GM19324 (cell line): ENCODE measurements around the gene MPPED2.
"Not testable (repeated sequence)": the region's sequence is repeated elsewhere in the genome, so short reads cannot be mapped to it uniquely, and the experiment has no call there.

Source experiments
- ATAC-seq: cut with Tn5 transposase; IDR thresholded peaks from one replicate; pipeline ENCODE4 v1.9.1; 2021; ENCODE audit warnings: mild to moderate bottlenecking, moderate library complexity; ENCODE audit not compliant: unreplicated experiment, low FRiP score

The MPPED2 gene

DNA sequence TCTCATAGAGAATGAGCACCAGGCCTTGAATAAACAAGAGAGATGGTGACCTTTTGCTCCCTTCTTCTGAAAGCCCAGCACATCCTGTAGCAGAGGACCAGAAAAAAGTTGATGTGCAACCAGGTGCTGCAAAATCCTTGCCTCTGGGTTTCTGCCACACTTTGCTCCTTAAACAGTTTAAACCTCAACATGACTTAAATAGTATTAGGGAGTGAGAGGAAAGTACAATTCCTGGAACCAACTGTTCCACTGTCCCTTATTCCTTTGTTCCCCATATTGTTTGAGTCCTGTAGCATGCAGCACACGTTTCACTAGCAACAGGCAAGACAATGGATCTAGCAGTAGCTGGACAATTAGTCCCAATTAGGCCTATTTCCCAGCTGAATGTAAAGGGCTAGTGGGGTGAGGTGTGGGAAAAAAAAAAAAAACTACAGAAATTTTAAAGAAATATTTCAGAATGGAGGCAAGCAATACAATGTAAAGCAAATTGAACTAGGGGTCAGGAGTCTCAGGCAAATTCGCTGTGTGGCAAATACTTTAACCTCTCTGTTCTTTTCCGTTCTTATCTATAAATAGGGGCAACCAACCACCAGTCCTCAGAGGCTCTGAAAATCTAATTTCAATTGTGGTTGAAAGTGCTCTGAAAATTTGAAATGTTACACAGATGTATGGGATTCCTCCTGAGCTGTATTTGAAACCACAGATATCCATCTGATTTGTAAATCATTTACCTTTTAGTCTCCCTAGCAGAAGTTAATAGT lies 6.6 kb downstream of the MPPED2 start:
- ATAC-seq = no peak

- ATAC-seq = no peak
Measured at GRCh38 chr11:30578406-30578805, 7.7 kb downstream of the MPPED2 start.

GRCh38 chr11:30573951-30574350 lies 12.2 kb downstream of the MPPED2 start:
- no peak for ATAC-seq

- ATAC-seq = no peak
Measured at GRCh38 chr11:30568931-30569330, 17.2 kb downstream of the MPPED2 start.

DNA sequence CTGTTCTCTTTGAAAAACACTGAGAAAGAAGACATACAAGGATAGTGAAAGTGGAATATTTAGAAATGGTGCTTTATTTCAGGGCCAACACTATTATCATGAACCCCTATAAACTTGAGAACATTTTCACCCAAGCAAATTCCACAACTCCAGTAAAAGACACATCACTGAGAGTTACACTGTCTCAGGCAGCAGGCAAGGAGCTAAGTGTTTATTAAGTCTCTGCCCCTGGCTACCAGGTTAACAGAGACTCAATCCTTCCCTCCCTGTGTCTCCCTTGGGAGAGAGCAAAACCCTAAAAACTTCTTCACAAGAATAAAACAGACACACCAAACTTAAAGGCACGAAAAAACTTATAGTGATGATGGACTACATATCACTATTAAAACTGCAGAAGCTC lies 18.5 kb downstream of the MPPED2 start:
- no peak for ATAC-seq

DNA sequence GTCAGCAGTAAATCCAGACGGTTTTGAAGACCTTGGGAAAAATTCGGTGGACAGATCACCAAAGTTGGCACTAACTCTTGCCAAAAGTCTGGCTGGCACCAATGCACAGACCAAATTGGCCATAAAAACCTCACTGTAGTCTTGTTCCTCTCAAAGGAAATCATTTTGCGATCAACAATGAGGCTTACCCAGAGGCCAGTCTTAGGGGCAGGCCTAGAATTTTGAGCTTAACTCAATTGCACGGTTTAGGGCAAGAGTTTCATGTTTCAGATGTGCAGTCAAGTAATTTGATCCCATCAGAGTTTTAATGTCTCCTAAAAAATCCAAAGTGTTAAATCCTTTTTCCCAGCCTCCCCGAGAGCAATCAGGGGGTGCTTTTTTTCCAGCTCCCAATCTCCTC lies 19.0 kb downstream of the MPPED2 start:
- no peak for ATAC-seq

DNA sequence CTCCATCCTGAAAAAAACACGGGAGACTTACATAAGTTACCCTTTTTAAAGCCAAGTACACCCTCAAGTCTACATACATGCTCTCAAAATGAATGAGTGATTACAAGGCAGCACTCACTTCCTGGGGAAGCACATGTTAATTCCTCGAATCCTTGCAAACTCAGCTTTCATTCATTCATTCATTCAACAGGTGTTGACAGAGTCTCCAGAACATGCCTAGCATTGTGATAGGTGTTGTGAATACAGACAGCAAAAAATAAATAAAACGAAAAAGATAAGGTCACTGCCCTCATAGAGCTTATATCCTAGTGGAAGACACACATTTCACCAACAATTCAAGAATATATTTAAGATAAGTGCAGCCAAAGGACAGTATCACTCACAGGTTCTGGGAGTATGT lies 19.7 kb downstream of the MPPED2 start:
- ATAC-seq = no peak

DNA sequence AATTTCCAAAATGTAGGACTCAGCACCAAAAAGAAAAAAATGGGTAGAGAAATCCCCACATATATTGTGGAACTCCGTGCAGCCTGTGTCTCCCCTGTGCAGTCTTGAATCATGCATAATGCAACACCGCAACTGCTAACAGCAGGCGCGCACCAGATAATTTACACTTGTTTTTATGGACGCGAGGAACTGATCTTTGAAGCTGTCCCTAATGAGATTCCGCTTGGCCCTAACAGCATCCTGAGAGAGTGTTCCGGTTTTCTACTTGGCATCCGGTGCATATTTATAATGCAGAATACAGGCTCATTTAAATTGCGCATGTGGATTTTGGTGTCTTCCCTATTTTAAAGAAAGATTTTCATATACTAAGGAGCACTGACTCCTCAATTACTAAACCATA lies 21.1 kb downstream of the MPPED2 start:
- no peak for ATAC-seq

DNA sequence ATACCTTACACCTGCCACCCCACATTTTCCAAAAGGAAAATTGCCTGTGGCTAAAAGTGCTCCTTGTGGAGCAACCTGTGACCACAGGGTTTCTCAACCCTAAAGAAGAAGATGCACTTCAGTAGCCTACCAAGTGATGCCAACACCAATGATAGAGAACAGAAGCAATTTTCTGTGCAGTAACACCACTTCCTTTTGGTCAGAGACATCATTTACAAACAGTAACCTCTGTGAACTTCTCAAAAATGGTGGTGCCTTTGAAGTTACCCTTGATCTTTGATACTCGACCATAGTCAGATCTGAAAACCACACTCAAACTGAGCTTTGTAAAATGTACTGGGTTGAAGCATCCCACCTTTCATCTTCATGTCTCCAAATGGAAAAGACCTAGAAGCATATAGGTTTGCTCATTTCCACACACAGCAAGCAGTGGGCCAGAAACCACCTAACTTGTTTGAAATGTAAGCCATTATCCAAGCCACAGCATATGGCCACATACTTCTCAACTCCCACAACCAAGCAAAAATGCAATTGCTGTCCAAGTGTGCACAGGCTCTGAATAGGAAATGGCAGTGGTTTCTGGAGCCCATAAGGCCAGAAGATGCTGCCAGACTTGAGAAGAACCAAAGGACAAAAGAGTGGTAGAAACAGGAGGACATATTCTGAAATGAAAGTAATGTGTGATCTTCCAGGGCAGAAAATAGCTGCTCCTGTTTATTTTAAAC lies 24.3 kb downstream of the MPPED2 start:
- ATAC-seq = no peak

GRCh38 chr11:30560206-30561106 lies 25.7 kb downstream of the MPPED2 start:
- no peak for ATAC-seq

DNA sequence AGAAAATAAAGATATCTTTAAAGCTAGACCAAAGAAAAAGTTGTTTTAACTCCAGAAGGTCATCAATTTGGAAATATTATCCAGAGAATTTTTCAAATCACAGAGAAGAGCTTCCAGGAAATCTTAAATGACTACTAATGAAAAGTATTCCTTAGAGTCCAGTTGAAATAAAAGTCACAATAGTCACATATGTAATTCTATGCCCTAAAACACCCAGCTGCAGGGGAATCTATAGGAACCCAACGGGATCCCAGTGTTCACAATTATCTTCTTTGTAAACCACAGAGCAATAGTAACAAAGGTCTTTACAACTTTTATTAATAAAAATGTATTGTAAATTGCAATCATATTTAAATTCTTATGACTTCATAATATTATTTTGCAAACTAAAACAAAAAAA lies 27.1 kb downstream of the MPPED2 start:
- ATAC-seq = no peak

- ATAC-seq = not testable (repeated sequence)
Measured at GRCh38 chr11:30554587-30554986, 31.6 kb downstream of the MPPED2 start.

GRCh38 chr11:30553521-30554110 lies 32.5 kb downstream of the MPPED2 start:
- ATAC-seq = no peak

DNA sequence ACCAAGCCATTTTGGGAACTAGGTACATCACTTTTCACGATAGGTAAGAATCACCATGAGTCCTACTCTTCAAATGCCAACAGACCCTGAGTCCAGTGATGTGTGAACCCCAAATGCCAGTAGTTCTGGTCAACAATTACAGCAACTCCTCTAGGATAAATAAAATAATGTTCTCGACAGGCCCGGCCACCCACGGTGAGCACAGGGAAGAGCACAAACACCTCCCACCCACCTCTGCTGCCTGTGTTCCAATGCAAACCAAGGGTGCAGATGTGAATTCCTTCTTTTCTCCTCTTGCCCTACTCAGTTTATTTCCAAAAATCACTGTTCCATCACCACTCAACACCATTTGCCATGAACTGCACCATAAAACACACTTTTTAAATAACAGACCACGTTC lies 33.3 kb downstream of the MPPED2 start:
- ATAC-seq = no peak

DNA sequence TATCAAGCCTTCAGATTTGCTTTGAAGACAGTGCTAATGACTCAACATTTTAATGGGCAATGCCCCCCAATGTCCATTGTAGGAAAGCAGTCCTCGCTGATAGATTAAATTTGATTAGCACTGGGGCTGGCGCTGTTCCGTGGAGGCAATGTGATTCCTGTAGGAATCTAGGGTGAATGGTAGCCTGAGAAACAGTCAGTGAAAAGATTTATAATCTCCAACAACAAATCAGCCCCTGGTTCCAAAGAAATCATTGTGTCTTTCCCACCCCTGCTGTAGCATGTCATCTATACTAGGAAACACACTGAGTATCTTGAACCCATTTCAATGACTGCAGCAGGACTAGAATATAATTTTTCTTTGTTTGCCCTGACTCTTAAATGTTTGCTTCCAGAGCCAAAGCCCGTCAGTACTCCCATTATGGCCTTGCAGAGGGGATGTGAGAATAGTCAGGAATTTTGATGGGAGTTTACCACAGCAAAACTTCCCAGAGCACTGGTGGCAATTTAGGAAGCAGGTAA lies 36.1 kb downstream of the MPPED2 start:
- no peak for ATAC-seq

GRCh38 chr11:30549565-30549964 lies 36.6 kb downstream of the MPPED2 start:
- ATAC-seq = no peak

GRCh38 chr11:30546334-30546733 lies 39.8 kb downstream of the MPPED2 start:
- no peak for ATAC-seq

GRCh38 chr11:30545507-30545906 lies 40.6 kb downstream of the MPPED2 start:
- no peak for ATAC-seq

DNA sequence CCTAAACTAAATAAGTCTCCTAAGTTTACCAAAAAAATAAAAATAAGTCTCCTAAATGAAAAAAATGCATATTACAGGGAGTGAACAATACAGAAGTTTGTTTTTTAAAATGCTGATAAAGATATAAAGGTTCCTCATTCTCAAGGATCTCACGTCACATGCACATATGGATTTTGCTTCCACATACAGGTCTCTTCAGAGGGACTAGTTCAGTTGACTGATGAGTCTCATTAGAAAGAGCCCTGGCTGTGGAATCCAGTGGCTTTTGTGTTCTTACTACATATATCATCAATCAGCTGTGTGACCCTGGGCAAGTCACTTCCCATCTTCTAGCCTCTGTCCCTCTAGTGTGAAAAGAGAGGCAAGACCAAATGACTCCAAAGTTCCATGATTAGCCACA lies 43.1 kb downstream of the MPPED2 start:
- ATAC-seq = no peak

DNA sequence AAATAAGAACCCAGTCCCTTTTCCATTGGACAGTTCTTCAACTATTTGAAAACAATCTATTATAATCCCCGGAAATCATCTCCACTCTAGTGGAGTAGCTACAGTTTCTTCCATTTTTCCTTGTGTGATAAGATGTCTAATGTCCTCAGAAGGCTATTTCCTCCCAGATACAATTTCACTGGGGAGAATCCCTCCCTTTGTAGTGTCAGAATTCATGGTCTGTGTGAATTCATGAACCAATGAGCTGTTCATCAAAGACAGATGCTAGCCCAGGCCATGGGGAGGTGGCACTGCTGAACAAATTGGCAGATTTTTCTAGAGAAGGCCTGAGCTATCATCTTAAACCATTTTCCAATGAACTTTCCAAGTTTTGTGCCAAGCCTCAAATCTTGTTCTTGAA lies 45.4 kb downstream of the MPPED2 start:
- no peak for ATAC-seq

GRCh38 chr11:30538251-30538650 lies 47.9 kb downstream of the MPPED2 start:
- no peak for ATAC-seq
